Colonic mucosa (tissue), 4 donors: ENCODE results near the gene PSAT1. TPM values are rescaled to one million over a fixed set of nuclear protein-coding genes. Genes with fewer than 3 reads are reported as not detected.

Experiments used
- DNase-seq: peaks from one replicate; pipeline ENCODE4 v3.0.0-alpha.2; 2020
- H3K27ac ChIP-seq: fragments of 200-600 bp; one replicate; pipeline ENCODE4 v1.8.0; 2021
- H3K27me3 ChIP-seq: fragments of 200-600 bp; one replicate; pipeline ENCODE4 v1.8.0; 2021
- H3K36me3 ChIP-seq: fragments of 200-600 bp; one replicate; pipeline ENCODE4 v1.8.0; 2021
- H3K4me1 ChIP-seq: fragments of 200-600 bp; one replicate; pipeline ENCODE4 v1.8.0; 2021; ENCODE audit warnings: mild to moderate bottlenecking
- H3K4me3 ChIP-seq: fragments of 200-600 bp; one replicate; pipeline ENCODE4 v1.8.0; 2021
- H3K9ac ChIP-seq, 2 donors: one replicate each; pipeline ENCODE4 v1.7.0; 2013; ENCODE audit warnings: control low read depth in 2 of 2, low read depth in 2 of 2, low read length in 2 of 2
- H3K9me3 ChIP-seq: fragments of 200-600 bp; one replicate; pipeline ENCODE4 v1.8.0; 2021
- CTCF ChIP-seq: fragments of 200-600 bp; IDR thresholded peaks from one replicate; pipeline ENCODE4 v1.8.0; 2022; ENCODE audit warnings: antibody characterized with exemption, mild to moderate bottlenecking
- intact Hi-C: fragments of 100-400 bp; cut with DNase I; formaldehyde crosslinking; loops from one replicate; pipeline ENCODE4 v1.14.1; 2022
- total RNA-seq, 2 donors: library from RNA; stranded (reverse); fragmentation: NEBNext Ultra II Directional in 1 of 2; extraction: Animal tissue kit (Norgen Biotek cat#: 25700) in 1 of 2; gene quantifications; one replicate each; pipeline ENCODE4 v1.2.1, GENCODE V29; 2021
- donor health status: healthy.
- donor health status: DM: no; HTN: no; CAD: no.
- donor health status: DM: no; HTN: no; CAD: no.

The PSAT1 gene
- total RNA-seq, 2 donors from 2014 or later: 7.5 to 28.5 TPM

- DNase-seq: no peak
- peaks cover 14% of the 10 kb centered on the region for H3K4me1 ChIP-seq
- no peaks in the 10 kb centered on the region for H3K27me3 ChIP-seq
- intact Hi-C loops: no loop called here
- TF ChIP-seq CTCF: no peak
- no peak overlapping the region for H3K9ac ChIP-seq
- H3K9me3 ChIP-seq: no peaks in the 10 kb centered on the region
- H3K4me3 ChIP-seq: no peak overlapping the region
- H3K36me3 ChIP-seq: no peaks in the 10 kb centered on the region
- H3K27ac ChIP-seq: no peak overlapping the region
These were observed 4.0 kb upstream of the PSAT1 start for GRCh38 chr9:78292716-78293497.

GRCh38 chr9:78294290-78295176 is 2.4 kb upstream of the PSAT1 start:
- DNase-seq: no peak
- H3K4me1 ChIP-seq: peaks cover 19% of the 10 kb centered on the region
- no peaks in the 10 kb centered on the region for H3K27me3 ChIP-seq
- no peaks in the 10 kb centered on the region for H3K36me3 ChIP-seq
- no peak for TF ChIP-seq CTCF
- H3K9ac ChIP-seq: no peak overlapping the region
- no peaks in the 10 kb centered on the region for H3K9me3 ChIP-seq
- intact Hi-C loops: no loop called here
- H3K27ac ChIP-seq: no peak overlapping the region
- H3K4me3 ChIP-seq: no peak overlapping the region

GRCh38 chr9:78295177-78295575 is 1.7 kb upstream of the PSAT1 start:
- Histone ChIP-seq H3K4me3 (no peak overlapping the region), H3K4me1 (peaks cover 19% of the 10 kb centered on the region), H3K27me3 (no peaks in the 10 kb centered on the region), H3K36me3 (no peaks in the 10 kb centered on the region), H3K9me3 (no peaks in the 10 kb centered on the region), H3K27ac (no peak overlapping the region), H3K9ac (no peak overlapping the region)
- TF ChIP-seq CTCF: no peak
- no peak for DNase-seq
- intact Hi-C loops: no loop called here

- Histone ChIP-seq H3K27me3 (no peaks in the 10 kb centered on the region), H3K36me3 (no peaks in the 10 kb centered on the region), H3K4me1 (peaks cover 19% of the 10 kb centered on the region), H3K27ac (no peak overlapping the region), H3K4me3 (peak overlapping the region; percentile 68), H3K9me3 (no peaks in the 10 kb centered on the region), H3K9ac (no peak overlapping the region)
- TF ChIP-seq CTCF: no peak
- intact Hi-C loops: no loop called here
- DNase-seq: no peak
These were observed 1.2 kb upstream of the PSAT1 start for GRCh38 chr9:78295731-78296130.

- Histone ChIP-seq H3K9ac (peak overlapping the region in 1 of 2 donors; percentile 51), H3K9me3 (no peaks in the 10 kb centered on the region), H3K27ac (no peak overlapping the region), H3K4me1 (peaks cover 19% of the 10 kb centered on the region), H3K36me3 (no peaks in the 10 kb centered on the region), H3K4me3 (peak overlapping the region; percentile 68), H3K27me3 (no peaks in the 10 kb centered on the region)
- intact Hi-C loops: no loop called here
- peak; percentile 50 for DNase-seq
- no peak for TF ChIP-seq CTCF
These were observed 578 bp upstream of the PSAT1 start for GRCh38 chr9:78296201-78296892.
